Gastroesophageal sphincter (tissue), 3 donors: ENCODE measurements around the gene LEO1.

Source experiments
- CTCF ChIP-seq, 4 experiments: fragments of 200-600 bp in 2 of 4; fragments of 450-650 bp in 2 of 4; sonication (generic) in 1 of 4; IDR thresholded peaks; one replicate each; pipeline ENCODE4 v1.5.1; 2017 to 2019; ENCODE audit warnings: antibody characterized with exemption in 4 of 4, mild to moderate bottlenecking in 2 of 4, moderate library complexity in 2 of 4
- POLR2A ChIP-seq, 2 donors: fragments of 450-650 bp; IDR thresholded peaks; one replicate each; pipeline ENCODE4 v1.6.1; 2017; ENCODE audit warnings: antibody characterized with exemption in 2 of 2, mild to moderate bottlenecking in 2 of 2, moderate library complexity in 1 of 2

- TF ChIP-seq POLR2A (IDR thresholded peaks at IDR 0.05), result peak; percentile 31 to 45
- peak in 3 of 4 experiments; percentile 49 to 69 (median 50) for TF ChIP-seq CTCF (IDR thresholded peaks at IDR 0.05)
Observed at GRCh38 chr15:51971375-51972133, at the start of gene LEO1.
